Measurements from ENCODE around the gene FOXO4. TPM values are rescaled to one million over a fixed set of nuclear protein-coding genes. Genes with fewer than 3 reads are reported as not detected.

Gene FOXO4
- total RNA-seq, 3 donors from 2014 or later (not counting 1 experiment from before 2014, with no cell fraction given) = 47.3 to 57.2 (median 51.2) TPM

DNA sequence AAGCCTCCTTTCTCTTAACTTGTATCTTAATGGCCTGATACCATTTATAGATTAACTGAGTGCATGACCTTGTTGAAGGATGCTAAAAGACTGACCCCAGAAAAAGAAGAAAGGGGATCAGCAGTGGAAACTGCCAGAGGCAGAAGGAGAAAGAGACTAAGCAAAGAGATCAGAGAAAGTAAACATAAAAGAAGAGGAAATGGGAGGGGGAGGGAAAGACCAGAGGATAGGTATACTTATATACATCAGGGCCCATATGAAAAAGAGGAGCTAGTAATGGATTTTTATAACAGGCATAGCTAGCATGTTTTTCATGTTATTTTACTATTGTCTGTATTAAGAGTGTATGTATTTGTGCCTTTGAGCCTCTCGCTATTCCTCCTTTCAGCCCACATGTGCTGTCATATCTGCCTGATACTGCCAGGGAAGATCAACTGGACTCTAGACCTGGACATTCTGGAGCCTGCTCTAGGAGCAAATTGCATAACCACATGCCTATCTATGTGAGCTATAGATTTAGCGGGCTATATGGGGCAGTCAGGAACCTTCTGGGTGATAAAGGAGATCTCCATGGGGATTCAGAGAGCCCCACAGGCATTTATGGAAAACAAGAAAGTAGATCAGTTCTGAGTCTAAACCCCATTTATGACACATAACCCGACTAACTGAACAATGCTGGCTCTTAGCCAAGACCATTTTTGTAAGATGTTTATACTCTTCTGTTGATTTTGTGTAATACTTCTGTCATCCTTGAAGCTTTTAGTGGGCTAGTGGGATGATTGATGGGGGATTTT is 14.1 kb upstream of the FOXO4 start:
- 60% methylated on average over 1 of the region's 3 CpGs for WGBS (ENCODE audit: insufficient coverage)

DNA sequence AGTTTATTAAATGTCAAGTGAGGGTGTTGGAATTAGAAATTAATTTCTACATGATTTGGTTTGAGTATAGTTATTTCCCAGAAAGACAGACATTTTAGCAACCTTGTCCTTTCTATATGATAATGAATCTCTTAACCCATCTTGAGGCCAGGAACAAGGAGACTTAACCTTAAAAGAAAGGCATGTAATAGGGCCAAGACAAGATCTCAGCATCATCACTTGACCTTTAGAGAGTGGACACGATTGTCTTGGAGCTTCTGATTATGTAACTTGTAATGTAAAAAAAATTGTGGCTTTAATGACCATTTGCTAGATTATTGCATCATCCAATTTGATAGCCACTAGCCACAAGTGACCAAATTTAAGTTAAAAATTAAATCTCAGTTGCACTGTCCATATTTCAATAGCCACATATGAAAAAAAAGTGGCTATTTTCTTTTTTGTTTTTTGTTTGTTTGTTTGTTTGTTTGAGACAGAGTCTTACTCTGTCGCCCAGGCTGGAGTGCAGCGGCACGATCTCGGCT is 13.5 kb upstream of the FOXO4 start:
- H3K27ac ChIP-seq (ENCODE audit: low read length) = no peak overlapping the region
- no peaks in the 10 kb centered on the region for H3K4me1 ChIP-seq (ENCODE audit: control insufficient read depth, insufficient read depth, low read length)
- intact Hi-C loops (cut with micrococcal nuclease) = no loop called here
- Mint-ChIP-seq H3K4me3 (no peak overlapping the region), H3K27me3 (ENCODE audit: low read depth in 2 of 2) (no peaks in the 10 kb centered on the region), H3K4me1 (no peaks in the 10 kb centered on the region), H3K36me3 (no peaks in the 10 kb centered on the region), H3K9me3 (no peaks in the 10 kb centered on the region), H3K27ac (no peak overlapping the region)
- ATAC-seq = no peak
- no peaks in the 10 kb centered on the region for H3K27me3 ChIP-seq (ENCODE audit: control insufficient read depth, insufficient read depth, low read length)
- TF ChIP-seq, protein P1, sequence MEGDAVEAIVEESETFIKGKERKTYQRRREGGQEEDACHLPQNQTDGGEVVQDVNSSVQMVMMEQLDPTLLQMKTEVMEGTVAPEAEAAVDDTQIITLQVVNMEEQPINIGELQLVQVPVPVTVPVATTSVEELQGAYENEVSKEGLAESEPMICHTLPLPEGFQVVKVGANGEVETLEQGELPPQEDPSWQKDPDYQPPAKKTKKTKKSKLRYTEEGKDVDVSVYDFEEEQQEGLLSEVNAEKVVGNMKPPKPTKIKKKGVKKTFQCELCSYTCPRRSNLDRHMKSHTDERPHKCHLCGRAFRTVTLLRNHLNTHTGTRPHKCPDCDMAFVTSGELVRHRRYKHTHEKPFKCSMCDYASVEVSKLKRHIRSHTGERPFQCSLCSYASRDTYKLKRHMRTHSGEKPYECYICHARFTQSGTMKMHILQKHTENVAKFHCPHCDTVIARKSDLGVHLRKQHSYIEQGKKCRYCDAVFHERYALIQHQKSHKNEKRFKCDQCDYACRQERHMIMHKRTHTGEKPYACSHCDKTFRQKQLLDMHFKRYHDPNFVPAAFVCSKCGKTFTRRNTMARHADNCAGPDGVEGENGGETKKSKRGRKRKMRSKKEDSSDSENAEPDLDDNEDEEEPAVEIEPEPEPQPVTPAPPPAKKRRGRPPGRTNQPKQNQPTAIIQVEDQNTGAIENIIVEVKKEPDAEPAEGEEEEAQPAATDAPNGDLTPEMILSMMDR (IDR thresholded peaks at IDR 0.05) = no peak
- no peaks in the 10 kb centered on the region for H3K36me3 ChIP-seq (ENCODE audit: control insufficient read depth, insufficient read depth, low read length)
- WGBS (ENCODE audit: insufficient coverage) = 100% methylated on average over 4 of the region's 5 CpGs
- H3K9me3 ChIP-seq (ENCODE audit: control insufficient read depth, insufficient read depth, low read length) = no peaks in the 10 kb centered on the region
- no peak overlapping the region for H3K4me3 ChIP-seq (ENCODE audit: low read length)
- no peak for DNase-seq

More for the DNA sequence above, 14.1 kb upstream of the FOXO4 start:
- H3K4me1 Mint-ChIP-seq = no peaks in the 10 kb centered on the region
- H3K4me1 ChIP-seq (ENCODE audit: control insufficient read depth, insufficient read depth, low read length) = no peaks in the 10 kb centered on the region
- no peak overlapping the region for H3K27ac Mint-ChIP-seq
- no peaks in the 10 kb centered on the region for H3K27me3 ChIP-seq (ENCODE audit: control insufficient read depth, insufficient read depth, low read length)
- TF ChIP-seq, protein P1 (IDR thresholded peaks at IDR 0.05) = no peak
- DNase-seq (no peak), ATAC-seq (no peak)
- H3K4me3 Mint-ChIP-seq = no peak overlapping the region
- intact Hi-C loops (cut with micrococcal nuclease) = no loop called here
- H3K36me3 ChIP-seq (ENCODE audit: control insufficient read depth, insufficient read depth, low read length) = no peaks in the 10 kb centered on the region
- H3K9me3 Mint-ChIP-seq = no peaks in the 10 kb centered on the region
- H3K36me3 Mint-ChIP-seq = no peaks in the 10 kb centered on the region
- no peaks in the 10 kb centered on the region for H3K27me3 Mint-ChIP-seq (ENCODE audit: low read depth in 2 of 2)
- no peak overlapping the region for H3K27ac ChIP-seq (ENCODE audit: low read length)
- no peak overlapping the region for H3K4me3 ChIP-seq (ENCODE audit: low read length)
- no peaks in the 10 kb centered on the region for H3K9me3 ChIP-seq (ENCODE audit: control insufficient read depth, insufficient read depth, low read length)

DNA sequence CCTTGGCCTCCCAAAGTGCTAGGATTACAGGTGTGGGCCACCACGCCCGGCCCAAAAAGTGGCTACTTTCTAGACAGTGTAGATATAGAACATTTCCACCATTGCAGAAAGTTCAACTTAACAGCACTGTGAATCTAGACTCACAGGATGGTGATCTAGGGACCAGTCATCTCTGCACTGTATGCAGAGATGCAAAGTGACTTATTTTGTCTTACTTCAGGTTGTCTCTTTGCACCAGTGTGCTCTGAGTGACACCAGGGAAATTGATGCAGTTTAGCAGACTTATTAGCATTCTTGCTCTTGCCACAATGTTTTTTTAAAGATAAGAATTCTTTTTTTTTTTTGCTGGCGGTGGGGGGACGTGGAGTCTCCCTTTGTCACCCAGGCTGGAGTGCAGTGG is 12.8 kb upstream of the FOXO4 start:
- Mint-ChIP-seq H3K27me3 (ENCODE audit: low read depth in 2 of 2) (no peaks in the 10 kb centered on the region), H3K9me3 (no peaks in the 10 kb centered on the region), H3K4me1 (no peaks in the 10 kb centered on the region), H3K27ac (no peak overlapping the region), H3K4me3 (no peak overlapping the region), H3K36me3 (no peaks in the 10 kb centered on the region)
- Histone ChIP-seq H3K27me3 (ENCODE audit: control insufficient read depth, insufficient read depth, low read length) (no peaks in the 10 kb centered on the region), H3K36me3 (ENCODE audit: control insufficient read depth, insufficient read depth, low read length) (no peaks in the 10 kb centered on the region), H3K4me3 (ENCODE audit: low read length) (no peak overlapping the region), H3K9me3 (ENCODE audit: control insufficient read depth, insufficient read depth, low read length) (no peaks in the 10 kb centered on the region), H3K4me1 (ENCODE audit: control insufficient read depth, insufficient read depth, low read length) (no peaks in the 10 kb centered on the region), H3K27ac (ENCODE audit: low read length) (no peak overlapping the region)
- intact Hi-C loops (cut with micrococcal nuclease) = no loop called here
- DNase-seq = no peak
- WGBS (ENCODE audit: insufficient coverage) = 95% methylated on average over 4 of the region's 4 CpGs
- no peak for ATAC-seq
- TF ChIP-seq, protein P1 (IDR thresholded peaks at IDR 0.05) = no peak

Measured in natural killer cell (primary cell).